Loucy (cell line): ENCODE results near the gene SLC35F3.

Experiments
- EZH2phosphoT487 ChIP-seq: fragments of 200-600 bp; IDR thresholded peaks from 2 replicates; pipeline ENCODE4 v1.6.1; 2018; ENCODE audit warnings: antibody characterized with exemption, mild to moderate bottlenecking, moderate library complexity, borderline replicate concordance
- TF ChIP-seq, protein P1 (sequence below): fragments of 200-600 bp; sonication (generic); conservative IDR thresholded peaks from 2 replicates; pipeline ENCODE4 v1.5.1; 2014; ENCODE audit warnings: mild to moderate bottlenecking, antibody characterized with exemption, low read length

DNA sequence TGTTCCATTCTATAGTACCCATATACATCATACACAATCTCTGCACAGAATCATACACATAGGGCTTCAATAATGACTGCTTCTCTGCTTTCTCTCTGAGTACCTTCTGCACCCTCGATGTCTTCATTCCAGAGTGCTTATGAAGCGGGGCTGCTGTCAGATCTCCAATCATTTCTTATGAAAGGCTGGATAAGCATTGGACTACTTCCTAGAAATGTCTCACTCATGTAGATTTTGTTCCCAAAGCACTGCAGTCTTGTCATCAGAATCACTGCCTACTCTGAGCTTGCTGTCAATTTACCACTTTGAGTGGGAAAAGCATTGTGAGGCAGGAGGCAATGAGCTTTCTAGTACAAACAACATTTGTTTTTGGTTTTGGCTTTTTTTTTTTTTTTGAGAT lies 179.0 kb downstream of the SLC35F3 start:
- no peak for TF ChIP-seq EZH2phosphoT487
- TF ChIP-seq, protein P1, sequence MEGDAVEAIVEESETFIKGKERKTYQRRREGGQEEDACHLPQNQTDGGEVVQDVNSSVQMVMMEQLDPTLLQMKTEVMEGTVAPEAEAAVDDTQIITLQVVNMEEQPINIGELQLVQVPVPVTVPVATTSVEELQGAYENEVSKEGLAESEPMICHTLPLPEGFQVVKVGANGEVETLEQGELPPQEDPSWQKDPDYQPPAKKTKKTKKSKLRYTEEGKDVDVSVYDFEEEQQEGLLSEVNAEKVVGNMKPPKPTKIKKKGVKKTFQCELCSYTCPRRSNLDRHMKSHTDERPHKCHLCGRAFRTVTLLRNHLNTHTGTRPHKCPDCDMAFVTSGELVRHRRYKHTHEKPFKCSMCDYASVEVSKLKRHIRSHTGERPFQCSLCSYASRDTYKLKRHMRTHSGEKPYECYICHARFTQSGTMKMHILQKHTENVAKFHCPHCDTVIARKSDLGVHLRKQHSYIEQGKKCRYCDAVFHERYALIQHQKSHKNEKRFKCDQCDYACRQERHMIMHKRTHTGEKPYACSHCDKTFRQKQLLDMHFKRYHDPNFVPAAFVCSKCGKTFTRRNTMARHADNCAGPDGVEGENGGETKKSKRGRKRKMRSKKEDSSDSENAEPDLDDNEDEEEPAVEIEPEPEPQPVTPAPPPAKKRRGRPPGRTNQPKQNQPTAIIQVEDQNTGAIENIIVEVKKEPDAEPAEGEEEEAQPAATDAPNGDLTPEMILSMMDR = no peak
